ENCODE measurements around the gene ZC3HAV1L.

DNA sequence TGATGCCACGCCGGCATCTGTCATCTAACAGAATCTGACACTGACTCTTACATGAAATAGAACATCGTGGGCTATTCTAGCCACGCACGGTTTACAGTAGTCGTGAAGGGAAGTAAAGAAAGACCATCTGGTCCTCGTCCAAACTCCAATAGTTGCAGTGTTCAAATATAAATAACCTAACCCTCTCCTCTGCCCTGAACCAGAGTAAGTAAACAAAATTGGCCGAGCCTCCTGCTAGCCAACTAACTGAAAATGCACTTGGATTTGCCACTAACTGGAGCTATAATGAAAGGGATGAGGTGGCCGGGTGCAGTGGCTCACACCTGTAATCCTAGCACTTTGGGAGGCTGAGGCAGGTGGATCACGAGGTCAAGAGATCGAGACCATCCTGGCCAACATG is 29.5 kb upstream of the ZC3HAV1L start:
- TF ChIP-seq, protein P1, sequence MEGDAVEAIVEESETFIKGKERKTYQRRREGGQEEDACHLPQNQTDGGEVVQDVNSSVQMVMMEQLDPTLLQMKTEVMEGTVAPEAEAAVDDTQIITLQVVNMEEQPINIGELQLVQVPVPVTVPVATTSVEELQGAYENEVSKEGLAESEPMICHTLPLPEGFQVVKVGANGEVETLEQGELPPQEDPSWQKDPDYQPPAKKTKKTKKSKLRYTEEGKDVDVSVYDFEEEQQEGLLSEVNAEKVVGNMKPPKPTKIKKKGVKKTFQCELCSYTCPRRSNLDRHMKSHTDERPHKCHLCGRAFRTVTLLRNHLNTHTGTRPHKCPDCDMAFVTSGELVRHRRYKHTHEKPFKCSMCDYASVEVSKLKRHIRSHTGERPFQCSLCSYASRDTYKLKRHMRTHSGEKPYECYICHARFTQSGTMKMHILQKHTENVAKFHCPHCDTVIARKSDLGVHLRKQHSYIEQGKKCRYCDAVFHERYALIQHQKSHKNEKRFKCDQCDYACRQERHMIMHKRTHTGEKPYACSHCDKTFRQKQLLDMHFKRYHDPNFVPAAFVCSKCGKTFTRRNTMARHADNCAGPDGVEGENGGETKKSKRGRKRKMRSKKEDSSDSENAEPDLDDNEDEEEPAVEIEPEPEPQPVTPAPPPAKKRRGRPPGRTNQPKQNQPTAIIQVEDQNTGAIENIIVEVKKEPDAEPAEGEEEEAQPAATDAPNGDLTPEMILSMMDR (IDR thresholded peaks at IDR 0.05), result no peak
- no peak for TF ChIP-seq EP300 (IDR thresholded peaks at IDR 0.05)
- no peak for TF ChIP-seq HDAC2 (IDR thresholded peaks at IDR 0.05)
- TF ChIP-seq CBX2 (IDR thresholded peaks at IDR 0.05; ENCODE audit: borderline replicate concordance, low read depth), result no peak
- no peak for TF ChIP-seq CEBPB (IDR thresholded peaks at IDR 0.05)
- no peak for TF ChIP-seq ZFP36 (IDR thresholded peaks at IDR 0.05; ENCODE audit: borderline replicate concordance, partially characterized antibody)
- TF ChIP-seq, protein P2, sequence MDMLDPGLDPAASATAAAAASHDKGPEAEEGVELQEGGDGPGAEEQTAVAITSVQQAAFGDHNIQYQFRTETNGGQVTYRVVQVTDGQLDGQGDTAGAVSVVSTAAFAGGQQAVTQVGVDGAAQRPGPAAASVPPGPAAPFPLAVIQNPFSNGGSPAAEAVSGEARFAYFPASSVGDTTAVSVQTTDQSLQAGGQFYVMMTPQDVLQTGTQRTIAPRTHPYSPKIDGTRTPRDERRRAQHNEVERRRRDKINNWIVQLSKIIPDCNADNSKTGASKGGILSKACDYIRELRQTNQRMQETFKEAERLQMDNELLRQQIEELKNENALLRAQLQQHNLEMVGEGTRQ (IDR thresholded peaks at IDR 0.05), result no peak
- TF ChIP-seq, protein P3, sequence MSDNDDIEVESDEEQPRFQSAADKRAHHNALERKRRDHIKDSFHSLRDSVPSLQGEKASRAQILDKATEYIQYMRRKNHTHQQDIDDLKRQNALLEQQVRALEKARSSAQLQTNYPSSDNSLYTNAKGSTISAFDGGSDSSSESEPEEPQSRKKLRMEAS (IDR thresholded peaks at IDR 0.05), result no peak
- TF ChIP-seq, protein P4, sequence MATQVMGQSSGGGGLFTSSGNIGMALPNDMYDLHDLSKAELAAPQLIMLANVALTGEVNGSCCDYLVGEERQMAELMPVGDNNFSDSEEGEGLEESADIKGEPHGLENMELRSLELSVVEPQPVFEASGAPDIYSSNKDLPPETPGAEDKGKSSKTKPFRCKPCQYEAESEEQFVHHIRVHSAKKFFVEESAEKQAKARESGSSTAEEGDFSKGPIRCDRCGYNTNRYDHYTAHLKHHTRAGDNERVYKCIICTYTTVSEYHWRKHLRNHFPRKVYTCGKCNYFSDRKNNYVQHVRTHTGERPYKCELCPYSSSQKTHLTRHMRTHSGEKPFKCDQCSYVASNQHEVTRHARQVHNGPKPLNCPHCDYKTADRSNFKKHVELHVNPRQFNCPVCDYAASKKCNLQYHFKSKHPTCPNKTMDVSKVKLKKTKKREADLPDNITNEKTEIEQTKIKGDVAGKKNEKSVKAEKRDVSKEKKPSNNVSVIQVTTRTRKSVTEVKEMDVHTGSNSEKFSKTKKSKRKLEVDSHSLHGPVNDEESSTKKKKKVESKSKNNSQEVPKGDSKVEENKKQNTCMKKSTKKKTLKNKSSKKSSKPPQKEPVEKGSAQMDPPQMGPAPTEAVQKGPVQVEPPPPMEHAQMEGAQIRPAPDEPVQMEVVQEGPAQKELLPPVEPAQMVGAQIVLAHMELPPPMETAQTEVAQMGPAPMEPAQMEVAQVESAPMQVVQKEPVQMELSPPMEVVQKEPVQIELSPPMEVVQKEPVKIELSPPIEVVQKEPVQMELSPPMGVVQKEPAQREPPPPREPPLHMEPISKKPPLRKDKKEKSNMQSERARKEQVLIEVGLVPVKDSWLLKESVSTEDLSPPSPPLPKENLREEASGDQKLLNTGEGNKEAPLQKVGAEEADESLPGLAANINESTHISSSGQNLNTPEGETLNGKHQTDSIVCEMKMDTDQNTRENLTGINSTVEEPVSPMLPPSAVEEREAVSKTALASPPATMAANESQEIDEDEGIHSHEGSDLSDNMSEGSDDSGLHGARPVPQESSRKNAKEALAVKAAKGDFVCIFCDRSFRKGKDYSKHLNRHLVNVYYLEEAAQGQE (IDR thresholded peaks at IDR 0.05), result no peak
- TF ChIP-seq, protein P5, sequence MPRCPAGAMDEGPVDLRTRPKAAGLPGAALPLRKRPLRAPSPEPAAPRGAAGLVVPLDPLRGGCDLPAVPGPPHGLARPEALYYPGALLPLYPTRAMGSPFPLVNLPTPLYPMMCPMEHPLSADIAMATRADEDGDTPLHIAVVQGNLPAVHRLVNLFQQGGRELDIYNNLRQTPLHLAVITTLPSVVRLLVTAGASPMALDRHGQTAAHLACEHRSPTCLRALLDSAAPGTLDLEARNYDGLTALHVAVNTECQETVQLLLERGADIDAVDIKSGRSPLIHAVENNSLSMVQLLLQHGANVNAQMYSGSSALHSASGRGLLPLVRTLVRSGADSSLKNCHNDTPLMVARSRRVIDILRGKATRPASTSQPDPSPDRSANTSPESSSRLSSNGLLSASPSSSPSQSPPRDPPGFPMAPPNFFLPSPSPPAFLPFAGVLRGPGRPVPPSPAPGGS (IDR thresholded peaks at IDR 0.05), result no peak
- no peak for TF ChIP-seq RAD21 (conservative IDR thresholded peaks at IDR 0.05 in 1 of 2, IDR thresholded peaks at IDR 0.05 in 1 of 2)
- no peak for TF ChIP-seq RCOR1 (IDR thresholded peaks at IDR 0.05; ENCODE audit: low read depth, low read length)
